GM12874 (cell line): Measurements from ENCODE around the gene PPM1L.

ENCODE experiments used
- CTCF ChIP-seq: IDR thresholded peaks from 2 replicates; pipeline ENCODE4 v1.5.1; 2011; ENCODE audit warnings: low read depth, mild to moderate bottlenecking, control low read depth, low read length, moderate library complexity; ENCODE audit not compliant: insufficient read depth

Gene PPM1L

GRCh38 chr3:161025911-161026310 lies 269.9 kb downstream of the PPM1L start:
- no peak for TF ChIP-seq CTCF

GRCh38 chr3:161026612-161027510 lies 270.8 kb downstream of the PPM1L start:
- no peak for TF ChIP-seq CTCF

GRCh38 chr3:161028555-161029153 lies 272.6 kb downstream of the PPM1L start:
- no peak for TF ChIP-seq CTCF

- TF ChIP-seq CTCF, result no peak
These were observed 275.1 kb downstream of the PPM1L start for GRCh38 chr3:161031134-161031533.

- TF ChIP-seq CTCF, result no peak
These were observed 279.7 kb downstream of the PPM1L start for GRCh38 chr3:161035711-161036110.

- TF ChIP-seq CTCF, result no peak
These were observed 282.7 kb downstream of the PPM1L start for GRCh38 chr3:161038725-161039124.

- no peak for TF ChIP-seq CTCF
These were observed 286.0 kb downstream of the PPM1L start for GRCh38 chr3:161042023-161042501.
